K562 (cell line): ENCODE data around the gene TK1. TPM values are rescaled to one million over a fixed set of nuclear protein-coding genes. Genes with fewer than 3 reads are reported as not detected.

Experiments used
- ATAC-seq: fragments of 200-7000 bp; cut with Tn5 transposase; 3 replicates; pipeline ENCODE4 v1.9.1; 2020; ENCODE audit warnings: moderate library complexity
- BruUV-seq: library from RNA; stranded (reverse); fragments of 400-500 nt; replicated peaks from 2 replicates; lab custom pipeline; 2021; lab: Mats Ljungman, UMichigan
- CTCF ChIA-PET: fragments of 300-600 bp; formaldehyde crosslinking; extraction: SDS; loops from one replicate; lab custom pipeline; 2021; ENCODE audit warnings: low intra/inter-chr PET ratio; lab: Yijun Ruan, JAX
- POLR2A ChIA-PET: fragments of 300-600, 350-650 bp; sonication (Branson Sonifier 250); formaldehyde crosslinking; extraction: SDS; loops from one replicate; lab custom pipeline; 2021; ENCODE audit warnings: antibody characterized with exemption, inconsistent platforms; lab: Yijun Ruan, JAX
- DNase-seq, 4 experiments: peaks; one replicate each; pipeline versions ENCODE4 v3.0.0 to v3.0.0-alpha.2; 2011 to 2018; ENCODE audit warnings: low spot score in 3 of 4, mixed read lengths in 3 of 4; ENCODE audit errors: extremely low read depth in 1 of 4
- FAIRE-seq: peaks from 2 replicates; lab custom pipeline; 2011; peaks lifted over from hg19 to GRCh38; lab: Jason Lieb, UNC
- H2AFZ ChIP-seq: 2 replicates; pipeline ENCODE4 v1.6.0; 2011; ENCODE audit warnings: low read depth, low read length, control low read depth, inconsistent platforms
- H3K27ac ChIP-seq: fragments of 200-600 bp; 3 replicates; pipeline ENCODE4 v1.8.0; 2011; ENCODE audit warnings: low read depth, mild to moderate bottlenecking, control low read depth, inconsistent platforms, low read length, moderate library complexity, mixed read lengths; ENCODE audit errors: extremely low read depth
- H3K27me3 ChIP-seq, 2 experiments: fragments of 300-600 bp in 1 of 2; 2 replicates in 1 of 2; 3 replicates in 1 of 2; pipeline versions ENCODE4 v1.6.0 to v1.8.0; 2011; ENCODE audit warnings: inconsistent platforms in 2 of 2, low read length in 2 of 2, mild to moderate bottlenecking in 1 of 2, mixed read lengths in 1 of 2, moderate library complexity in 1 of 2; ENCODE audit not compliant: control insufficient read depth in 2 of 2, insufficient read depth in 2 of 2
- H3K36me3 ChIP-seq: fragments of 300-600 bp; 3 replicates; pipeline ENCODE4 v1.8.0; 2011; ENCODE audit warnings: mild to moderate bottlenecking, low read length, inconsistent platforms; ENCODE audit not compliant: control insufficient read depth, insufficient read depth
- H3K4me1 ChIP-seq, 2 experiments: fragments of 200-600 bp in 1 of 2; replicated peaks in 1 of 2; 2 replicates in 1 of 2; 3 replicates in 1 of 2; pipeline versions ENCODE4 v1.5.1 to v1.8.0; 2011; ENCODE audit warnings: inconsistent platforms in 2 of 2, low read length in 2 of 2, mild to moderate bottlenecking in 1 of 2, mixed read lengths in 1 of 2, moderate library complexity in 1 of 2; ENCODE audit not compliant: control insufficient read depth in 2 of 2, insufficient read depth in 2 of 2
- H3K4me2 ChIP-seq: 2 replicates; pipeline ENCODE4 v1.6.1; 2011; ENCODE audit warnings: low read length, control low read depth, inconsistent platforms, mixed read lengths; ENCODE audit not compliant: insufficient read depth
- H3K4me3 ChIP-seq: fragments of 200-600 bp; sonication (generic), shearing (Covaris generic); 2 replicates; pipeline ENCODE4 v1.5.1; 2016; ENCODE audit warnings: control low read depth, inconsistent platforms
- H3K79me2 ChIP-seq: fragments of 200-600 bp; 3 replicates; pipeline ENCODE4 v1.8.0; 2011; ENCODE audit warnings: low read length, inconsistent platforms; ENCODE audit not compliant: control insufficient read depth, insufficient read depth
- H3K9ac ChIP-seq, 2 experiments: 2 replicates each; pipeline versions ENCODE4 v1.6.0 to v1.6.1; 2011; ENCODE audit warnings: low read depth in 2 of 2, low read length in 2 of 2, control low read depth in 1 of 2, inconsistent platforms in 1 of 2, mild to moderate bottlenecking in 1 of 2, mixed read lengths in 1 of 2; ENCODE audit not compliant: insufficient read depth in 1 of 2
- H3K9me1 ChIP-seq: one replicate; pipeline ENCODE4 v1.6.0; 2011; ENCODE audit warnings: inconsistent platforms, mild to moderate bottlenecking, low read length, moderate library complexity; ENCODE audit not compliant: control insufficient read depth, insufficient read depth
- H3K9me3 ChIP-seq: replicated peaks from 2 replicates; pipeline ENCODE4 v1.5.1; 2011; ENCODE audit warnings: low read depth, low read length, inconsistent platforms; ENCODE audit not compliant: control insufficient read depth, insufficient read depth
- H4K20me1 ChIP-seq: replicated peaks from 2 replicates; pipeline ENCODE4 v1.6.1; 2011; ENCODE audit warnings: low read length, inconsistent platforms, mixed read lengths; ENCODE audit not compliant: control insufficient read depth, insufficient read depth
- CBX3 ChIP-seq, 2 experiments: IDR thresholded peaks; 1 replicate in 1 of 2; 2 replicates in 1 of 2; pipeline ENCODE4 v1.6.1; 2012; ENCODE audit warnings: inconsistent platforms in 2 of 2, low read length in 2 of 2, borderline replicate concordance in 1 of 2, control low read depth in 1 of 2
- CBX8 ChIP-seq: fragments of 200-600 bp; sonication (generic); IDR thresholded peaks from 2 replicates; pipeline ENCODE4 v1.6.1; 2012; ENCODE audit warnings: borderline replicate concordance, mixed run types, low read depth, mild to moderate bottlenecking, moderate library complexity, mixed read lengths, low read length, control low read depth, inconsistent platforms; ENCODE audit not compliant: poor library complexity, severe bottlenecking; ENCODE audit errors: extremely low read depth
- HLTF ChIP-seq: fragments of 450-650 bp; IDR thresholded peaks from 2 replicates; pipeline ENCODE4 v1.6.1; 2016
- MTA3 ChIP-seq: fragments of 450-650 bp; formaldehyde crosslinking; IDR thresholded peaks from 2 replicates; pipeline ENCODE4 v1.6.1; 2017; ENCODE audit warnings: mild to moderate bottlenecking, borderline replicate concordance
- NFYB ChIP-seq: IDR thresholded peaks from 2 replicates; pipeline ENCODE4 v1.6.1; 2011; ENCODE audit warnings: mild to moderate bottlenecking, moderate library complexity; ENCODE audit not compliant: insufficient read length; ENCODE audit errors: extremely low read depth
- SMAD1 ChIP-seq: fragments of 150-350 bp; IDR thresholded peaks from 2 replicates; pipeline ENCODE4 v1.6.1; 2014; ENCODE audit warnings: low read length, low read depth; ENCODE audit not compliant: partially characterized antibody
- ZNF263 ChIP-seq: sonication (generic); formaldehyde crosslinking; IDR thresholded peaks from 2 replicates; pipeline ENCODE4 v1.8.0; 2022; ENCODE audit warnings: mild to moderate bottlenecking, missing genetic modification reagents, borderline replicate concordance
- WGBS: fragments of 100-300 bp; shearing (Covaris generic); methylation state at CpG from one replicate; pipeline ENCODE4 v1.1.6; 2016; ENCODE audit warnings: low coverage, mixed read lengths; ENCODE audit not compliant: insufficient coverage; ENCODE audit errors: missing lambda C conversion rate; 5-methylcytosine and 5-hydroxymethylcytosine counted together
- in situ Hi-C: fragments of 300-500 bp; cut with MboI; formaldehyde crosslinking; loops from 4 replicates; pipeline ENCODE4 v1.15.0; 2018; ENCODE audit warnings: inconsistent platforms, mixed read lengths
- intact Hi-C: fragments of 100-400 bp; cut with micrococcal nuclease; formaldehyde crosslinking; loops from 2 replicates; pipeline ENCODE4 v1.14.2; 2022
- polyA plus RNA-seq, 8 experiments: library from polyadenylated mRNA; depleted of rRNA in 4 of 8; stranded (reverse) in 5 of 8; unstranded in 3 of 8; fragments of >200 nt; fragmentation: Nextera tagmentation in 2 of 8; fragmentation: Illumina TruSeq in 1 of 8; extraction: Ambion mirVana in 2 of 8; extraction: Trizol in 1 of 8; gene quantifications; 2 replicates each; pipeline versions ENCODE4 v1.2.1 to v1.2.3, GENCODE V29; 2011 to 2014; ENCODE audit warnings: inconsistent platforms in 1 of 8, missing spikeins in 1 of 8
- total RNA-seq, 7 experiments: library from RNA; depleted of rRNA in 6 of 7; stranded (reverse); fragments of >200 nt in 6 of 7; fragmentation: Illumina TruSeq in 2 of 7; extraction: Trizol in 2 of 7; gene quantifications; 2 replicates each; pipeline versions ENCODE4 v1.2.1 to v1.2.3, GENCODE V29; 2011 to 2021; ENCODE audit warnings: low replicate concordance in 1 of 7
- TF ChIP-seq, protein P1 (sequence below), 2 experiments: fragments of 450-650 bp in 1 of 2; sonication (generic) in 1 of 2; formaldehyde crosslinking in 1 of 2; IDR thresholded peaks in 1 of 2; conservative IDR thresholded peaks in 1 of 2; 2 replicates each; pipeline versions ENCODE4 v1.6.1 to v1.8.1; 2016 to 2023; ENCODE audit warnings: mild to moderate bottlenecking in 2 of 2, moderate library complexity in 2 of 2, inconsistent platforms in 1 of 2, missing genetic modification reagents in 1 of 2
- TF ChIP-seq, protein P2 (sequence below): fragments of 250-450 bp; sonication (Bioruptor Pico); IDR thresholded peaks from 2 replicates; pipeline ENCODE4 v1.8.0; 2022; ENCODE audit warnings: moderate library complexity, mild to moderate bottlenecking, inconsistent platforms

TK1 gene
- total and polyA plus RNA-seq, 9 of the 15 experiments (the other 6 are each of a cell fraction or from before 2014, with no cell fraction given): 8.4 to 280 (median 103) TPM

DNA sequence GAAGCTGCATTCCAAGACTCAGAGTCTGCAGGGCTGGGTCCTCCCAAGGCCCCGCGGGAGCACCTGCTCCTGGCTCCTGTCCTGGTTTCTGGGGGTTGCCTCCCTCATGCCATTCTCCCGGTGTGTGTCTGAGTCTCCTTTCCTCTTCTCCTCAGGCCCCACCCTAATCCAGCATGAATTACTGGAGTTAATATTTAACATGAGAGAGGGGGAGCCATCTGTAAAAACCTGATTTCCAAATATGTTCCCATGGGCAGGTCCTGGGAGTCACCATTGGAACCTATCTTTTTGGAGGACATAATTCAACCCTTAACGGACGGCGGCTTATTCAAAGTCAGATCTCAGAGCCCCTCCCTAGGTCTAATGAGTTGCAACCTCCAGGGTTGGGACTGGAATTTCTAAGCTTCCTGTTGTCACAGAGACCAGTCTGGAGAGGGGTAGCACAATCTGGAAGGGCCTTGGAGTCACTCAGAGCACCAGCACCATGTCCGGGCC lies 35.3 kb downstream of the TK1 start:
- in situ Hi-C loops: no loop called here
- Histone ChIP-seq H3K9ac (peak overlapping the region in 1 of 2 experiments; percentile 75; a peak in 1 of 4 replicates), H4K20me1 (no peaks in the 10 kb centered on the region), H3K27me3 (no peaks in the 10 kb centered on the region), H3K4me3 (no peak overlapping the region), H3K36me3 (no peaks in the 10 kb centered on the region), H3K27ac (no peak overlapping the region), H3K9me1 (peaks cover 2% of the 10 kb centered on the region), H2AFZ (no peak overlapping the region), H3K9me3 (no peaks in the 10 kb centered on the region), H3K79me2 (peaks cover 20% of the 10 kb centered on the region), H3K4me2 (no peak overlapping the region), H3K4me1 (peaks cover 17 to 47% of the 10 kb centered on the region in 2 experiments; a peak in 4 of 5 replicates)
- DNase-seq (no peak), FAIRE-seq (no peak), ATAC-seq (0 out of 3 replicates have a peak, but pooled peaks have one; percentile 16)
- intact Hi-C loops: no loop called here
- TF ChIP-seq MTA3 (no peak), ZNF263 (CRISPR knock-in tag) (peak; percentile 54; the same call in 1 of the 2 replicates)
- 62% methylated on average over 7 of the region's 7 CpGs for WGBS
- no TSS peak for BruUV-seq
- ChIA-PET CTCF (no interaction called here), POLR2A (interaction anchor here (0.7 to 1.9 kb wide), 2 partner anchors 10 to 39 kb away, joined by 3 to 7 read pairs; no protein-coding TSS in a partner anchor)

DNA sequence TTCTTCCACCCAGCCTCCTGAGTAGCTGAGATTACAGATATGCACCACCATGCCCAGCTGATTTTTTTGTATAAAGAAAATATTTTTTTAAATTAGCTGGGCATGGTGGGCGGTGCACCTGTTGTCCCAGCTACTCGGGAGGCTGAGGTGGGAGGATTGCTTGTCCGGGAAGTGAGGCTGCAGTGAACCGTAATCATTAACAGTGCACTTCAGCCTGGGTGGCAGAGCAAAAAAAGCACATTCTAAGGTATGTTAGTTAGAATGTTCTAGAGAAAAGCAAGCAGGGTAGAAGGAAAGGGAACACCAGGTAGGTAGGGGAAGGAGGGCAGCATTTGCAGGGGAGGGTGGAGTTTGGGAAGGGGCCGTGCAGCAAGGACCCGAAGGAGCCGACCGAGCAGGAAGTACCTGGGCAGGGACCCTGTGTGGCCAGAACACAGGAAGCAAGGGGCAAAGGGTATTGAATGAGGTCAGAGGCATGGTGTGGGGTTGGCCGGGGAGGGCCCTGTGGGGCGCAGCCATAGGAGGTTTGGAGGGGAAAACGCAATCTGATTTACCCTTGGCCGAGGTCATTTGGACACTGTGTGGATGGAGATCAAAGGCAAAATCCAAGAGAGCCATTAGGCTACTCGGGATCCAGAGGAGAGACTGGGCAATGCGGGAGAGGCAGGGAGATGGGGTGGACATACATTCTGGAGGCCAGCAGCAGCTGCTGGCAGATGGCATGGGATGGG lies 38.4 kb downstream of the TK1 start:
- intact Hi-C loops (no loop called here), in situ Hi-C loops (no loop called here)
- no peaks in the 10 kb centered on the region for H4K20me1 ChIP-seq
- ChIA-PET POLR2A (interaction anchor here (0.6 to 0.7 kb wide), 3 partner anchors 18 to 110 kb away, joined by 3 read pairs; no protein-coding TSS in a partner anchor), CTCF (no interaction called here)
- H3K4me2 ChIP-seq: 0 out of 2 replicates have a peak overlapping the region, but pooled peaks have one; percentile 11
- no peaks in the 10 kb centered on the region for H3K36me3 ChIP-seq
- no peaks in the 10 kb centered on the region for H3K27me3 ChIP-seq
- H3K4me3 ChIP-seq: no peak overlapping the region
- no peak overlapping the region for H2AFZ ChIP-seq
- peak overlapping the region in 1 of 2 experiments; percentile 75; a peak in 2 of 4 replicates for H3K9ac ChIP-seq
- no peak for FAIRE-seq
- H3K9me3 ChIP-seq: no peaks in the 10 kb centered on the region
- peaks cover 45 to 78% of the 10 kb centered on the region in 2 experiments for H3K4me1 ChIP-seq
- peaks cover 2% of the 10 kb centered on the region for H3K9me1 ChIP-seq
- no TSS peak for BruUV-seq
- 80% methylated on average over 10 of the region's 14 CpGs for WGBS
- peaks cover 24% of the 10 kb centered on the region for H3K79me2 ChIP-seq
- no peak for DNase-seq
- no peak for ATAC-seq
- H3K27ac ChIP-seq: no peak overlapping the region
- TF ChIP-seq SMAD1 (no peak), HLTF (no peak), CBX8 (no peak), NFYB (no peak), CBX3 (IDR thresholded peaks at IDR 0.05; ENCODE audit: borderline replicate concordance in 1 of 2, low read length in 2 of 2) (no peak)
- TF ChIP-seq, protein P1, sequence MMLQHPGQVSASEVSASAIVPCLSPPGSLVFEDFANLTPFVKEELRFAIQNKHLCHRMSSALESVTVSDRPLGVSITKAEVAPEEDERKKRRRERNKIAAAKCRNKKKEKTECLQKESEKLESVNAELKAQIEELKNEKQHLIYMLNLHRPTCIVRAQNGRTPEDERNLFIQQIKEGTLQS (IDR thresholded peaks at IDR 0.05): no peak
- TF ChIP-seq, protein P1 (CRISPR knock-in tag; conservative IDR thresholded peaks at IDR 0.05): no peak
- TF ChIP-seq, protein P2, sequence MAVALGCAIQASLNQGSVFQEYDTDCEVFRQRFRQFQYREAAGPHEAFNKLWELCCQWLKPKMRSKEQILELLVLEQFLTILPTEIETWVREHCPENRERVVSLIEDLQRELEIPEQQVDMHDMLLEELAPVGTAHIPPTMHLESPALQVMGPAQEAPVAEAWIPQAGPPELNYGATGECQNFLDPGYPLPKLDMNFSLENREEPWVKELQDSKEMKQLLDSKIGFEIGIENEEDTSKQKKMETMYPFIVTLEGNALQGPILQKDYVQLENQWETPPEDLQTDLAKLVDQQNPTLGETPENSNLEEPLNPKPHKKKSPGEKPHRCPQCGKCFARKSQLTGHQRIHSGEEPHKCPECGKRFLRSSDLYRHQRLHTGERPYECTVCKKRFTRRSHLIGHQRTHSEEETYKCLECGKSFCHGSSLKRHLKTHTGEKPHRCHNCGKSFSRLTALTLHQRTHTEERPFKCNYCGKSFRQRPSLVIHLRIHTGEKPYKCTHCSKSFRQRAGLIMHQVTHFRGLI: no peak
